HG03469 (cell line): ENCODE results near the gene PREPL.

ENCODE experiments used
- ATAC-seq: cut with Tn5 transposase; IDR thresholded peaks from one replicate; pipeline ENCODE4 v1.9.1; 2021; ENCODE audit warnings: mild to moderate bottlenecking, moderate library complexity, moderate number of reproducible peaks; ENCODE audit not compliant: unreplicated experiment

Gene PREPL

DNA sequence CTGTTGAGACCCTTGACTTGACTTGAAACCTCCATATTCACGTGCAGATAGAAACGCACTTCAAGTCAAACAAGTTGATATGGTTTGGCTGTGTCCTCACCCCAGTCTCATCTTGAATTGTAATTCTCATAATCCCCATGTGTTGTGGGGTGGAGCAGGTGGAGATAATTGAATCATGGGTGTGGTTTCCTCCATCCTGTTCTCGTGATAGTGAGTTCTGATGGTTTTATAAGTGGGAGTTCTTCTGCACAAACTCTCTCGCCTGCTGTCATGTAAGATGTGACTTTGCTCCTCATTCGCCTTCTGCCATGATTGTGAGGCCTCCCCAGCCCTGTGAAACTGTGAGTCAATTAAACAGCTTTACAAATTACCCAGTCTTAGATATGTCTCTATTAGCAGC, 64.6 kb downstream of the PREPL start:
- ATAC-seq: no peak

DNA sequence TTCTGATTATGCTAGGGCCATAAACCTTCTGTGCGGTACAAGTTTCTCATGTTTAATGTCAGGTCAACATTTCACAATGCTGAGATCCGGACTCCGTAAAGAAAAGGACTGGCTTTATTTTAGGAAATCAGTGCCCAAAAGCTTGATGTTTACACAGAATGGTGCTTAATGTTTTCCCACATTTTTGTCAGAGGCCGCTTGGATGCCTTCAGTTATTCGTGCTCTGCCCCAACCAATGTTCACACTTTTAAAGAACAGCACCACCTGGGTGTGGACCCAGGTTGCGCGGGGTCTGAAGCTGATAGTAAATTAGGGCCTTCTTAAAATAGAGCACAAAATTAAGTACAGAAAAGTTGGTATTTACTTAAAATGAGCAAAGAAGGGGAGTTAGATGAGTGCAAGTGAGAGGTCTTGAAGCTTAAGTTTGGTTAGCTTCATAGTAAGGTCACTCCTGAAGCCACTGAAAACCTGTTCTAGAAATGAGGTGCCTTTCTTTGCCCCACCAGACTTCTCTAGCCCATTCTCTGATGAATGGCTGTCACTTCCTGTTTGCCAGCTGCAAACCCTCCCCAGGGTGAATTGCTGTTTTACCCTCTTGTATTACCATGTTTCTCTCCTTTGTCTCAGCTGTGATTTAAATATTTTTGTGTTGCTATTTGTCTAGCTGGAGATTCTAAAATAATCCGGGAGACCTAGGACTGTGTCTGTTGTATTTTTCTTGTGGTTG, 65.5 kb downstream of the PREPL start:
- no peak for ATAC-seq

DNA sequence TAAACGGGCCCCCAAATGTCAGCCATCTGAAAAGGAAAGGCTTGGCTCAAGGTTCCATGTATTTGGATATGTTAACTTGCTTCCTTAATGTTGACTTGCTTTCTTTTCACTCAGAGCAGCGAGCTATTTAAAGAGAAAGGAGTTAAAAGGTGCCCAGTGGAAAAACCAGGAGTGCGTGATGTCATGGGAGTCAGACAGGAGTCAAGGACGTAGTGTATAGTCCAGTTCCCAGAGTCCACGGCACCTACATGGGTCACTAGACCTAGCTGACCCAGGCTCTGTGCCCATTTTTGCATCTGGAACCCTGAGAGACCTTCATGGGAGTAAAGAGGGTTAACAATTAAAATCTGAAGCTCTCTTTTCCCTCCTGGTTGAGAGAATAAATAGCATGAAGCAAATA, 66.2 kb downstream of the PREPL start:
- ATAC-seq: no peak

DNA sequence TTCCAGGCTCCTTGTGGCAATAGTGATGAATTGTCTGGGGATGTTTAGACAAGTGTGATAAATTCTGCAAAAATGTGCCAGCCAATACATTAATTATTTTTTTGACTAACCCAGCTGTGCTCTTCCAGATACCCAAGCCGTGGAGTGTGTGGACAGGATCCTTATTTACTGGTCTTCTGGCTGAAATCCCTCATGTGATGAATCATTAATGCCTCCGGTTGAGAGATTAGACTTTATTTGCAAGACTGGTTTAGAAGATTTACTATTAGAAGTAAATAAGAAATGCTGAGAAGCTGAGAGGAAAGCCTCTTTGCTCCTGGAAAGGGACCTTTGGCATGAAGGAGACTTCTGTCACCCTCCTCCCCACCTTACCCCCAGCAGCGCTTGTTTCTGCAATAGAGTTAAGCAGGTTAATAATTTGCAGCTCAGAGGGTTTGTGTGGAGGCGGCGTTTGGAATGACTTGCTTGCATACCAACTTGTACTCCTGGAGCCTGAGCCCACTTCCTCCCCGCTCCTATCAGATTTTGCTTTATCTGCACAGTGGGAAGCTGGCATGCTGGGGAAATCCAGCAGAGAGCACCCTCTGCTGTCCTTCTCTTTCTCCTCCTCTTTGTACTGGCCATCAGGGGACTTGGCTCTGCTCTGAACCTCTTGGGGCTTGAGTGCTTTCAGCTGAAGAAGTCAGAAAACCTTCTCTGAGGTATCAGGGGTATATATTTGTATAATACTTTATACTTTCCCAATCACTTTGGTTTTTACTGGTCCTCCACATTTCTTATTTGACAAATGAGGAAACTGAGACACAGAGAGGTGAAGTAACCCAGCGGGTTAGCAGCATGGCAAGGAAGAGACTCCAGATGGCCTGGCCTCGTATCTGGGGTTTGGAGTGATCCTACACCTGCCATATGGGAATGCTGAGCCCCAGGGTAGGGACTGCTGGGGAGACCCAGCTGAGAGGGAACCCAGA, 69.7 kb downstream of the PREPL start:
- no peak for ATAC-seq

- no peak for ATAC-seq
Observed at GRCh38 chr2:44290261-44290660, 71.0 kb downstream of the PREPL start.

DNA sequence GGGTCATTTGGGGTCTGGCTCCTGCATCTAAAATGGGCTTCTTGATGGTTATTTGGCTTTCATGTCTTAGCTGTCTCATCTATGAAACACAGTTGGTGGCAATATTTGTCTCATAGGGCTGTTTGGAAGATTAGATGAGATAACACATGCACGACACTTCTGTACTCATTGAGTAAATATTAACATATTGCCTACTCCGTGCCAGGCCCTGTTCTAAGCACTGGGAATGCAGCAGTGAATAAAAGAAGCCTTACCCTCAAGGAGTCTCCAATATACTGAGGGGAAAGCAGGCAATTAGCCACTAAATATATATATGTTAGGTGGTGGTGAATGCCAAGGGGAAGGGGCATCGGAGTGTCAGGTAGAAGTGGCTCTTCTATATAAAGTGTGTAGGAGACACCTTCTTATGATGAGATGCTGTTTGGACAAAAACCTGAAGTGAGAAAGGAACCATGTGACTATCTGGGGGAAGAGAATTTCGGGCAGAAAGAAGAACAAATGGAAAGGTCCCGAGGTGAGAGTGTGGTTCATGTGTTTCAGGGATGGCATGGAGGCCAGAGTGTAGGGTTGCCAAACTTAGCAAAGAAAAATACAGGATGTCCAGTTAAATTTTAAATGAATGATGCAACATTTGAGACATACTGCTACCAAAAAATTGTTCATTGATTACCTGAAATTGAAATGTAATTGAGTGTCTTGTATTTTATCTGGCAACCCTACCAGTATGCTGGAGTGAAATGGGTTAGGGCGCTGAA, 74.2 kb downstream of the PREPL start:
- no peak for ATAC-seq

- no peak for ATAC-seq
Observed at GRCh38 chr2:44286119-44286883, 75.0 kb downstream of the PREPL start.

- ATAC-seq: no peak
Observed at GRCh38 chr2:44285174-44285573, 76.1 kb downstream of the PREPL start.

DNA sequence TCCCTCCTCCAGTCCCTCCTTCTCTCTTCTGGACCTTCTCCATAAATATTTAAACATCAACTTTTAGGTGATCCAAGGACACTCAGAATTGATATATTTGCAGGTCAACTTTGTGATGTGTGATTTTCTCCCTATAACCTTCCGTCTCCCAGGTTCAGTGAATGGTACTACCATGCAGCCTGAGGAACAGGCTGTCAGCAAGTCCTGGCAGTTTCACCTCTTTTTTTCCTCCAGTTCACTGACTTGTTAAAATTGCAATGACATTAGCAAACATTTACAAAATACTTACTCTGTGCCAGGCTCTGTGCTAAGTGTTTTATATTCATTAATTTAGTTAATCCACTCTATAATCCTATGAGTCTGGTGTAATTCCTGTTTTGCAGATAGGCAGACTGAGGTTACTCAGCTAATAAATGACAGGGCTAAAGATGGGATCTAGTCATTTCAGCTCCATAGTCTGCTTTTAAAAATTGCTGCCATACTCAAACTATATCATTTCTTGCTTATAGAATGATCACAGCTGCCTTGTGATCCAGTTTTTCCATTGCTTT, 78.1 kb downstream of the PREPL start:
- ATAC-seq: no peak

DNA sequence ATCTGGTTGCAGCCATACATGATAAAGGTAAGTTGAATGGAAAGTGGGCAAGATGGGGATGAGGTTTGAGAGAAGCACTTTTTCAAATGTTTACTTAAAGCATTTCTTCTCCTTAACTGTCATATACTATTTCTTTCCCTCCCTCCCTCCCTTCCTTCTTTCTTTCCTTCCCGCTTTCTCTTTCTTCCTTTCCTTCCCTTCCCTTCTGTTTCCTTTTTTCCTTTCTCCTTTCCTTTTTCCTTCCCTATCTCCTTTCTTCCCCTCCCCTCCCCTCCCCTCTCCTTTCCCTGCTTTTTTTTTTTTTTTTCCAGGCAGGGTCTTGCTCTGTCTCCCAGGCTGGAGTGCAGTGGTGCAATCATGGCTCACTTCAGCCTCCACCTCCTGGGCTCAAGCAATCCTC, 80.4 kb downstream of the PREPL start:
- no peak for ATAC-seq

- ATAC-seq: no peak
Observed at GRCh38 chr2:44277541-44277940, 83.8 kb downstream of the PREPL start.

DNA sequence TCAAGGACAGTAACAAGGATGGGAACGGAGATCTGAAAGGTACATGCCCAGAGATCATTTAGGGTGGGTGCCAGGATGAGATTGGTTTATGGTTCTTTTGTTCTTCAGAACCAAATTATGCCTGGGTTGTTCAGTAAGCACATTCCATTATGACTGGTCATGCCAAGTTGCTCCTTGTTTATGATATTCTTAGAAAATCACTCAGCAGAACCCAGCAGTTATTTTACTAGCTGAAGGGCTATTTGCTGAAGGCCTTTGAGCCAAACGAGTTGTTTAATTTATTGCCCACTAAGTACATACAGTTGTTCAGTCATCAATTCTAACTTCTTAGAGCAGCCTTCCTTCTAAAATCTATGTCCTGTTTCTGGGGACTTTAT, 85.4 kb downstream of the PREPL start:
- no peak for ATAC-seq

DNA sequence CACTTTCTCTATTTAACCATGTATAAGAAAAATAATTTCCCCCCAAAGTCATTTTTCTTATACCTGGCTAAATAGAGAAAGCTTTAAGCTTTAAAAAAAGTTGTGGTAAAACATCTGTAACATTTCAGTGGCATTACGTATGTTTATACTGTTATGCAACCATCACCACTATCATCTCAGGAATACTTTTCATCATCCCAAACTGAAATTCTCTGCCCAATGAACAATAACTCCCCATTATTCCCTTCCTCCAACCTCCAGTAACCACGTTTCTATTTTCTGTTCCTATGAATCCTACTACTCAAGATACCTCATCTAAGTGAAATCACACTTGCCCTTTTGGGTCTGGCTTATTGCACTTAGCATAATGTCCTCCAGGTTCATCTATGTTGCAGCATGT, 87.7 kb downstream of the PREPL start:
- no peak for ATAC-seq

DNA sequence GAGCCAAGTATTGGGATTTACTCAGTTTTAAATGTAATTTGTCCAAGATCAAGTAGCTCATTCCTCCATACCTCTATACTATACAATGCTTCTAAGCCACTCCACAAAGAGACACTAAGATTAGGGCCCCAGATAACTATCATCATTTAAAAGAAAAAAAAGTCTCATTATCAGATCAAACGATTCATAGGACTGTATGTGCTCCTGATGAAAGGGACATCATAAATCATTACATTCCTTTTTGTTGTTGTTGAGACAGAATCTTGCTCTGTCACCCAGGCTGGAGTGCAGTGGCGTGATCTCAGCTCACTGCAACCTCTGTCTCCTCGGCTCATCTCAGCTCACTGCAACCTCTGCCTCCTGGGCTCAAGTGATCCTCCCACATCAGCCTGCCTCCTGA, 88.2 kb downstream of the PREPL start:
- no peak for ATAC-seq

- ATAC-seq: no peak
Observed at GRCh38 chr2:44271296-44271695, 90.0 kb downstream of the PREPL start.

DNA sequence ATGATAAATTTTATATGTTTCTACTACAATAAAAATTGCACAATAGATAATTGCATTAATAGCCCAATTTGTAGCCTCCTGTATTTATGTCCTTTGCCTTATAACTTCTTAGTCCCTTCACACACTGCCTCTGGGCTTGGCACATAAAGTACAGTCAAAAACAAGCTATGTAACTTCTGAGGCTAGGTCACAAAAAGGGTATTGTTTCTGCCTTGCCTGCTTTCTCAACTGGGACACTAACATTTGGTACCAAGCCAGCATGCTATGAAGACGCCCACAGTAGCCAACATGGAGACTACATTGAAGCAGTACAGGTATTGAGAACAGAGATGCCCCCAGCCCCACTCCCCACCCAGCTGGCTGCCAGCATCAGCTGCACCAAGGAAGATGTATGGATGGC, 91.5 kb downstream of the PREPL start:
- ATAC-seq: no peak

DNA sequence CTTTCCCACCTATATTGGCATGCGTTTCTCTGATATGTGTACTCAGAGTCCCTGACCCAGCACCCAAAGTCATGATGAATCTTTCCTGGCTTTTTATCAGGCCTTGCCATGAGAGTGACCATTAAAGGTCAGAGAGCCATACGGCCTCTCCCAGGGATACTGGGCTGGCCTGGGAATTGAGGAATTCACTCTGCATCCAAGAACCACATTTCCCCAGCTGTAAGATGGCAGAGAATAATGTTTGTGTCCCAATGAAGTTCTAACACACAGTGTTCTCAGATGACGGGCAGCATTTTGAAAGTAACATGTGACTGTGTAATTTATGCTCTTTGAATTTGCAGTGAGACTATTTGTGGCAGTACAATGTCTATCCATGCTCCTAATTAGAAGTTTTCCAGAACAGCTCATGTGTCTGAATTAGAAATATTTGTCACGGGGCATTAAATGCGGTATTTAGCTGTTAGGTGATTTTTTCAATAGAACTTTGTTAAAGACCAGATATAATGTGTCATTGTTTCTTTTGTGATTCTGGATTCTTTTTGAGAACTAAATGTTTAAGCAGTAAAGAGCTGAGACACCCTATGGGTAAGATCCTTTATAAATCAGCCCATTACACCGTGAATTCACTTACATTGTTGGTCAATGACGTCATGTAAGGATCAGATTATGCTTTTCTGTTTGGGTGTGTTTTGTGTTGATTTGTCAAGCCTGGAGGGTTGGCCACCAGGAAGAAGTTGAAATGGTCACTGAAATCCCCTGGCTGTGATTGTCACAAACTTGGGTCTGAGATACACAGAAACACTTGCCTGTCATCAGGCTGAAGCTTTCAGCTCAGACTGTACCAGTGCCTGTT, 93.3 kb downstream of the PREPL start:
- no peak for ATAC-seq
